AG08396 (cell line): ENCODE data around the gene TMEM131.
A peak's percentile ranks its signal among the peaks of the same experiment; 100 is the strongest.
"Not testable (repeated sequence)": the region's sequence is repeated elsewhere in the genome, so short reads cannot be mapped to it uniquely, and the experiment has no call there.

Experiments
- DNase-seq: peaks from one replicate; pipeline ENCODE4 v3.0.0; 2012; ENCODE audit warnings: low spot score, mixed read lengths

TMEM131 gene

DNA sequence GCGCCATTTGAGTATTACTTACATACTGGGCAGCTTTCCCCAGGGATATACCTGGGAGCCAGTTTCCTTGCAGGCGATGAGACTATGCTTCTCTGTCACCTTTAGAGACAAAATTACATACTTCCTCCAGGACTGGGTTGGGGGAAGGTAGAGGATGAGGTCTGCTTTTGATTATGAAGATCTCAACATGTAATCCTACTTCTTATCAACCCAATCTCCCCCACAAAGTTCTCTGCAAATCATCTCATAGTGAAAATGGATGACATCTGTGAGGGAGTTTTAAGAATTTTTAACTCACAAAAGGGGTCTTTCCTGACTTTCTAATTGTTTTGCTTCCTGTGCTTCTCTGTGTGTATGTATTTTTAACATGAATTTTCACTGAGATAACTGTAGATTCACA is 81.9 kb downstream of the TMEM131 start:
- DNase-seq, result no peak

- DNase-seq, result no peak
Measured at GRCh38 chr2:97911922-97912575, 83.7 kb downstream of the TMEM131 start.

DNA sequence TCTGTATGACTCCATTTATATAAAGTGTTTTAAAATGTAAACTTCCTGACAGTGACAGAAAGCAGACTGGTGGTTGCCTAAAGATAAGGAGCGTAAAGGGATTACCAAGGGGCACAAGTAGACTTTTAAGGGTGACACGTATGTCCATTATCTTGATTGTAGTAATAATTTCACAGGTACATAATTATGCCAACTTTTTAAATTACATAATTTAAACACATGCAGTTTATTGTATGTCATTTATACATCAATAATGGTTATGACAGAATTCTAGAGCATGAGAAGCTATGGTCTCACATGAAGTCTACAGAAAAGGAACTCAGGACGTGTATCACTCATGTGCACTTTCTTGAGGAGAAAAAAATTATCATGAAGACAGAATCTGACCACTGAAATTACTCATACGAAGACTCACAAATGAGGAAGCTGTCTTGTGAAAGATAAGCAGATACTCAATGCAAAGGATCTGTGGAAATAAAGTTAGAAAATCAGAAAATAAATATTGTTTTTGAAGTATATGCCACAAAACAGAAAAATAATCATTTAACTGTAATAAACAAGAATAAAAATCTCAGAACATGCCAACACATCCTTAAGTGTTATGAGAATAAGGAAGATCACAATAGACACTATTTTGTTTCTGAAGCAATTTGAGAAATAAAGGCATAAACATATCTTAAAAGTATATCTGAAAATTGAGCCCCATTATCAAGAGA is 84.4 kb downstream of the TMEM131 start:
- DNase-seq, result no peak

DNA sequence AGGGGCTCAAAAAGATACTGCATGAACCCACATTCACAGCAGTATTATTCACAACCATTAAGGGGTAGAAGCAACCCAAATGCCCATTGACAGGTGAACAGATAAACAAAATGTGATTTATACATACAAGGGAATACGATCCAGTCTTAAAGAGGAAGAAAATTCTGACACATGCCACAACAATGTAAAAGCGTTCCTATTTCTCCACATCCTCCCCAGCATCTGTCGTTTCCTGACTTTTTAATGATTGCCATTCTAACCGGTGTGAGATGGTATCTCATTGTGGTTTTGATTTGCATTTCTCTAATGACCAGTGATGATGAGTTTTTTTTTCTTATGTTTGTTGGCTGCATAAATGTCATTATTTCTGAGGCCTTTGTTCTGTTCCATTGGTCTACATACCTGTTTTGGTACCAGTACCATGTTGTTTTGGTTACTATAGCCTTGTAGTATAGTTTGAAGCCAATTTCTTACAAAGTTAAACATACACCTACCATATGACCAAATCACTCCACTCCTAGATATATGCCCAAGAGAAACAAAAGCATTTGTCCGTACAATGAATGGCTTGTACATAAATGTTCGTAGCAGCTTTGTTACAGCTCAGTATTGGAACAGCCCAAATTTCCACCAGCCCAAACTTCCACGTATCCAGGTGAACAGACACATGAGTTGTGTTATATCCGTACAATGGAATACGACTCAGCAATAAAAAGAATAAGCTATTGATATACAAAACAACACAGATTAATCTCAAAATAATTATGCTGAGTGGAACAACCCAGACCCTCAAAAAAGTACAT is 85.1 kb downstream of the TMEM131 start:
- no peak for DNase-seq

- no peak for DNase-seq
Measured at GRCh38 chr2:97908208-97908676, 87.5 kb downstream of the TMEM131 start.

- no peak for DNase-seq
Measured at GRCh38 chr2:97907369-97908100, 88.2 kb downstream of the TMEM131 start.

- DNase-seq, result no peak
Measured at GRCh38 chr2:97906307-97906706, 89.4 kb downstream of the TMEM131 start.

DNA sequence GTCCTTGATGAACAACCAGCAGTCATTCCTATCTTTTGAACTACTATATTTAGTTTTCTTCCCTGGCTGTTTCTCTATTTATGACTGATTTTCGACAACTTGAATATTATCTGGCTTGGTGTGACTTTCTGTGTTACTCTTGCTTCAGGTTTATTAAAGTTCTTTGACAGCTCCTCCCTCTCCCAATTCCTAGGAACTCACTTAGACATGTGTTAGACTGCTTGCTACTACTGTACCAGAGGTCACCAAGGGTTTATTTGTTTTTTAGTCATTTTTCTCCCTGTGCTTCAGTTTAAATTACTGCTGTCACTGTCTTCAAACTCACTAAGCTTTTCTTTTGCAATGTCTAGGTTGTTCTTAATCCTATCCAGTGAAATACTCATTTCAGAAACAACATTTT is 90.5 kb downstream of the TMEM131 start:
- no peak for DNase-seq

DNA sequence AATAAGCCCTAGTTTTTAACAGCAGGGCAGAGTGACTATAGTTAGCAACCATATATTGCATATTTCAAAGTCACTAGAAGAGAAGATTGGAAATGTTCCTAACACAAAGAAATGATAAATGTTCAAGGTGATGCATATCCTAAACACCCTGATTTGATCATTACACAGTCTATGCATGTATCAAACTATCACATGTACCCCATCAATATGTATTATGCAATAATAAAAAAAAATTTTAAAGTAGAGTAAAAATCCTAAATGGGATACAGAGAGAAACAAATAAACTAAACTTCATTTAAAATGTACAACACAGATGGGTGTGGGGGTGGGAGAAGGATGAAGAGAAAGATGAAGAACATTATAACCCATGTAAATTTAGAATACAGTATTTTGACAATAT is 93.9 kb downstream of the TMEM131 start:
- DNase-seq, result no peak

DNA sequence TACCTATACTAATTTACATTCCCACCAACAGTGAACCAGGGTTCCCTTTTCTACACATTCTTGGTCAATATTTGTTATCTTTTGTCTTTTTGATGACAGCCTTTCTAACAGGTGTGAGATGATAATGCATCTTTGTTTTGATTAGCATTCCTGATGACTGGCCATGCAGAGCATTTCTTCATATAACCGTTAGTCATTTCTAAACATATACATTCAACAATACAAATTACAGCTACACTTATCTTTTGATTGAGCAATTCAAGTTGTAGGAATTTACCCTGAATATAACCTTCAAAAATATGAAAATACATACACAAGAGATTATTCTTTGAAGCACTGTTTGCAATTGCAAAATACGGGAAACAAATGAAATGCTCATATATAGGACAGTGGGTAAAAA is 94.9 kb downstream of the TMEM131 start:
- DNase-seq, result no peak

- not testable (repeated sequence) for DNase-seq
Measured at GRCh38 chr2:97893042-97893441, 102.7 kb downstream of the TMEM131 start.

DNA sequence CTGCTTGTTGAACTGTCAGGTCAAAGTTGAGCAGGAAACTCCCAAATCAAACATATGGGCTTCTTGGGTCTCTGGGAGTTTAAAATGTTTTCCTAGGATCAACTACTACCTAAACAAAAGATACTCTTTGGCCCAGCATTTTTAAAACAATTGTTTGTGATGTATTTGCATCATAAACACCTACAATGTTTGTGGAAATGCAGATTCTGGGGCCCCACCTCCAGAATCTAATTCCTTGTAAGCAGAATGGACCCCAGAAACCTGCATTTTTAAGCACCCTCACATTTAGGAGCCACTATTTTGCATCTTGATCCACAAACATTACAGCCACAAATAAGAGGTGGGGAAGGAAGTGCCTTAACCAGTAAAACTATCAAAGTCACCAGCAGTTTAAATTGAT is 104.1 kb downstream of the TMEM131 start:
- DNase-seq, result no peak

GRCh38 chr2:97889156-97889555 is 106.6 kb downstream of the TMEM131 start:
- no peak for DNase-seq

DNA sequence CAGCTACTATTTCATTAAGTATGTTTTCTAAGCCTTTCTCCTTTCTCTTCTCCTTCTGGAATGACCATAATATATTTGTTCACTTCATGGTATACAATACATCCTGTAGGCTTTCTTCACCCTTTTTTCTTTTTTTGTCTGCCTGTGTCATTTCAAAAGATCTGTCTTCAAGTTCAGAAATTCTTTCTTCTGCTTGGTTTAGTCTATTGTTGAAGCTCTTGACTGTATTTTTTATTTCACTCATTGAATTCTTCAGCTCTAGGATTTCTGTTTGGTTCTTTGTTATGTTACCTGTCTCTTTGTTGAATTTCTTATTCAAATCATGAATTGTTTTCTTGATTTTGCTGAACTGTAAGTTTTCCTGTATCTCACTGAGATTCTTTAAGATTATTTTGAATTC is 109.9 kb downstream of the TMEM131 start:
- DNase-seq, result no peak

DNA sequence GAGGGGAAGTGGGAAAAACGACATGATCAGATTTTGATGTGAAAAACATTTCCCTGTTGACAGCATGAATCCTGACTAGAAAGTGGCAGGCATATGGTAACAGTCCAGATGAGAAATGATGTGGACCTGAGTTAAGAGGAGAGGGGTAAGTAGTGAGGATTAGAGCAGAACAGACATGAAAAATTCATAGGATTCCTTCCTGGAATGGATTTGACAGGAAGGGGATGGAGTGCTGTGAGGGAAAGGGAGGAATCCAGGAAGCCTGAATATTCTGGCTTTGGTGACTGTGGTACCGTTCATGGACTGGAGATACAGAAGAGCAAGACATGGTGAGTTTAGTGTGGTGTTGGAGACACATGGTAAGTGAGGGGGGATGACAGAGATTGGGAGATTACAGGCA is 115.4 kb downstream of the TMEM131 start:
- no peak for DNase-seq

DNA sequence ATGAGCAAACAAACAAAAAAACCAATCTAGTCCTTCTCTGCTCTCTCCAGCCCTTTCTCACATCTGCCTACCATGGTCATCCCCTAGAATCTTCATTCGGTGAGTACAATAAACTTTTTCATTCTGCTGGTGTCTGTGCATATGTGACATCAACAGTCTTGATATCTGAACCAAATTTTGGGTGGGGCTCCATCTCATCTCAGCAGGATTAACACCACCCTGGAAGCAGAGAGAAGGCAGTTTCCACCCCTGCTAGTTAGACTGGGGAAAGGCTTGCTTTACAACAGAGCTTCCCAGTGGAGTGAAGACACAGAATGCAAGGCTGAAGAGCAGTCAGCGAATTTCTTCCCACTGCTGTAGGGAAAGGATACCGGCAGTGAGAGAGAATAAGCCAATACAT is 116.9 kb downstream of the TMEM131 start:
- DNase-seq, result no peak

DNA sequence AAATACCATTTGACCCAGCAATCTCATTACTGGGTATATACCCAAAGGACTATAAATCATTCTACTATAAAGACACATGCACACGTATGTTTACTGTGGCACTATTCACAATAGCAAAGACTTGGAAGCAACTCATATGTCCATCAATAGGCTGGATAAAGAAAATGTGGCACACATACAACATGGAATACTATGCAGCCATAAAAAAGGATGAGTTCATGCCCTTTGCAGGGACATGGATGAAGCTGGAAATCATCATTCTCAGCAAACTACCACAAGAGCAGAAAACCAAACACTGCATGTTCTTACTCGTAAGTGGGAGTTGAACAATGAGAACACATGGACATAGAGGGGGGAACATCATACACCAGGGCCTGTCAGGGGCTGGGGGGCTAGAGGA is 117.4 kb downstream of the TMEM131 start:
- not testable (repeated sequence) for DNase-seq

DNA sequence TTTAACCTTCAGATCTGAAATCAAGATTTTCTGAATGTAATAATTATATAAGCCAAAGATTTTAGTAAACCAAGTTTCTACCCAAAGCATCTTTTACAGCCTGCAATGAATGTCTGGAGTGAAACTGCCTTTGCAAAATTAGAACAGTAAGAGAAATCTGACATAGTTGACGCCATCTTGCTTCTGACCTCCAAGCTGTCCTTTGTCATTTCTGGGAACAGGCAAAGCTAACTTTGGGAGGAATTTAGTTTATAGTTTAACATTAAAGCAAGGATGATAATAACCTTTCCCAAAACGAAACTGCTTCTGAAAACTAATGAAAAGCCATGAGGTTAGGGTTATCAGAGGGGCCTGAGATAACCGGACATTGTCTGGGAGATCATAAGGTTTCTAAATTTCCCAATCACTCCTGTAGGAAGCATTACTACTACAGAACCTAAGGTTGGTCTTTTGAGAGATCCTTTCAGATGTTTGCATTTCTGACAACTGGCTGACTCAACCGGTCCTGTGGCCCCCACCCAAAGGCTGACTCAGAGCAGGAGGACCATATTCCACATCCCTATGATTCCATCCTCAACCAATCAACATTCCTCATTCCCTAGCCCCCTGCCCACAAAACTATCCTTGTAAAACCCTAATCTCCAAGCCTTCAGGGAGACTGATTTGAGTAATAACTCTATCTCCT is 124.5 kb downstream of the TMEM131 start:
- peak; percentile 40 for DNase-seq

DNA sequence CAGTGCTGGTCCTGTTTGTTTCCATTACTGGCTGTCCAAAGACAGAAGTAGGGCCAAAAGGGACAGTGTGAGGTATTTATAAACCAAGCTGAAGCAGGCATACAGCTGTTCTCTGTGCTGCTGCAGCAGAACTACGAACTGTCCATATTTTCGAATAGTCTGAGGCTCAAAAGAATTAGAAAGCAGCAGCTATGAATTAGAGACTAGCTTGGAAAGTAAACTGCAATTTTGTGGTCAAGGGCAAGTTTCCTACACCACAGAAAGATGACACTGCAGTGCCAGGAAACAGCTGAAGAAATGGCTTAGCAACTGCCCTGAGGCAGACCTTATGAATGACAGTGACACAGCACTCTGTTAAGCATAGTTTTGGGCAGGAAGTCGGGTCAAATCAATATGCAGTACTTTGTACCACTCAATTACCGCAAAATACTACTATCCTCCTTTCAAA is 125.3 kb downstream of the TMEM131 start:
- peak; percentile 71 for DNase-seq

DNA sequence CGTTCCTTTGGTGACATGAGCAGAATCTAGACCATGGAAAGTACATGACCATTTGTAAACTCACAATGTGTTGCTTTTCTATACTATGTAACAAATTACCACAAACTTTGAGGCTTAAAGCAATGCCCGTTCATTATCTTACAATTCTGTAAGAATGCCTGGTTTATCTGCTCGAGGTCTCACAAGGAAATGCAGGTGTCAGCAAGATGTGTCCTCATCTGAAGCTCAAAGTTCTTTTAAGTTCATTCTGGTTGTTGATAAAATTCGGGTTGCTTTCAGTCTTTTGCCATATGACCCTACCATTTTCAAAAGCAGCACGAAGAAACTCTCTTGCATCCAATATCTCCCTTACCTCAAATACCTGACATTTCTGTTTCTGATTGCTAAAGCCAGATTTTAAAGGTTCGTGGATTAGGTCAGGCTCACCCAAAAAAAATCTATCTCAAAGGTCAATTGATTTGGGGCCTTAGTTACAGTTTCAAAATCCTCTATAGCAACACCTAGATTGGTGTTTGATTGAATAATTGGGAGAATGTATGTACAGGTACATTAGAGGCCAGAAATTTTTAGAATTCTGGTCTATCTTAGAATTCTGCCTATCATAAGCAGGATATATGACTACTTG is 125.9 kb downstream of the TMEM131 start:
- no peak for DNase-seq
